Endothelial cell of umbilical vein (primary cell): ENCODE measurements around the gene MMS19. TPM values are rescaled to one million over a fixed set of nuclear protein-coding genes. Genes with fewer than 3 reads are reported as not detected.

Experiments used
- BruUV-seq: library from RNA; stranded (reverse); fragments of 400-500 nt; replicated peaks from 2 replicates; lab custom pipeline; 2021; lab: Mats Ljungman, UMichigan
- CTCF ChIA-PET: fragments of 300-600, 350-600 bp; sonication (Branson Sonifier 250); formaldehyde crosslinking; loops from one replicate; lab custom pipeline; 2021; ENCODE audit warnings: antibody characterized with exemption, inconsistent platforms; lab: Charles Lee
- POLR2A ChIA-PET: fragments of 300-600, 350-600 bp; sonication (Branson Sonifier 250); formaldehyde crosslinking; loops from one replicate; lab custom pipeline; 2021; ENCODE audit warnings: antibody characterized with exemption, inconsistent platforms; lab: Charles Lee
- DNase-seq: peaks from one replicate; pipeline ENCODE4 v3.0.0-alpha.2; 2011; ENCODE audit warnings: low read depth, low spot score
- FAIRE-seq: peaks from 2 replicates; lab custom pipeline; 2011; peaks lifted over from hg19 to GRCh38; lab: Jason Lieb, UNC
- H2AFZ ChIP-seq: 2 replicates; pipeline ENCODE4 v1.6.0; 2012; ENCODE audit warnings: low read depth, low read length, control low read depth, inconsistent platforms
- H3K27ac ChIP-seq: 2 replicates; pipeline ENCODE4 v1.5.1; 2011; ENCODE audit warnings: low read depth, mild to moderate bottlenecking, control low read depth, low read length, moderate library complexity; ENCODE audit not compliant: insufficient read depth
- H3K27me3 ChIP-seq, 2 experiments: 2 replicates each; pipeline versions ENCODE4 v1.6.0 to v1.6.1; 2011; ENCODE audit warnings: low read length in 2 of 2, mixed read lengths in 1 of 2; ENCODE audit not compliant: control insufficient read depth in 2 of 2, insufficient read depth in 2 of 2
- H3K36me3 ChIP-seq, 2 experiments: 2 replicates in 1 of 2; 3 replicates in 1 of 2; pipeline ENCODE4 v1.5.1; 2011; ENCODE audit warnings: low read length in 2 of 2, mild to moderate bottlenecking in 1 of 2, moderate library complexity in 1 of 2; ENCODE audit not compliant: control insufficient read depth in 2 of 2, insufficient read depth in 2 of 2; ENCODE audit errors: extremely low read depth in 1 of 2
- H3K4me1 ChIP-seq: 3 replicates; pipeline ENCODE4 v1.5.1; 2011; ENCODE audit warnings: mild to moderate bottlenecking, low read length; ENCODE audit not compliant: control insufficient read depth, insufficient read depth; ENCODE audit errors: extremely low read depth
- H3K4me2 ChIP-seq: 2 replicates; pipeline ENCODE4 v1.6.1; 2011; ENCODE audit warnings: low read length, control low read depth, mixed read lengths; ENCODE audit not compliant: insufficient read depth
- H3K4me3 ChIP-seq, 3 experiments: fragments of 200-600 bp in 1 of 3; sonication (generic), shearing (Covaris generic) in 1 of 3; replicated peaks in 1 of 3; 2 replicates each; pipeline ENCODE4 v1.5.1; 2011 to 2016; ENCODE audit warnings: control low read depth in 3 of 3, low read length in 3 of 3, mild to moderate bottlenecking in 2 of 3, inconsistent platforms in 1 of 3, low read depth in 1 of 3, moderate library complexity in 1 of 3; ENCODE audit not compliant: insufficient read depth in 1 of 3
- H3K79me2 ChIP-seq: 2 replicates; pipeline ENCODE4 v1.6.0; 2012; ENCODE audit warnings: low read length, inconsistent platforms; ENCODE audit not compliant: control insufficient read depth, insufficient read depth
- H3K9ac ChIP-seq: replicated peaks from 2 replicates; pipeline ENCODE3; 2011; ENCODE audit warnings: low read length, control low read depth; ENCODE audit not compliant: insufficient read depth; ENCODE audit errors: extremely low read depth
- H3K9me1 ChIP-seq: replicated peaks from 3 replicates; pipeline ENCODE4 v1.6.0; 2011; ENCODE audit warnings: mild to moderate bottlenecking, low read length; ENCODE audit not compliant: control insufficient read depth, insufficient read depth; ENCODE audit errors: extremely low read depth
- H3K9me3 ChIP-seq: replicated peaks from 2 replicates; pipeline ENCODE4 v1.5.1; 2012; ENCODE audit warnings: low read length, inconsistent platforms; ENCODE audit not compliant: control insufficient read depth, insufficient read depth
- H4K20me1 ChIP-seq: replicated peaks from 2 replicates; pipeline ENCODE3; 2011; ENCODE audit warnings: mild to moderate bottlenecking, low read length; ENCODE audit not compliant: control insufficient read depth, insufficient read depth; ENCODE audit errors: extremely low read depth
- EZH2 ChIP-seq: IDR thresholded peaks from 2 replicates; pipeline ENCODE4 v1.6.1; 2012; ENCODE audit warnings: borderline replicate concordance, low read depth, mild to moderate bottlenecking, moderate library complexity, low read length, inconsistent platforms; ENCODE audit not compliant: severe bottlenecking
- FOS ChIP-seq: IDR thresholded peaks from 2 replicates; pipeline ENCODE4 v1.6.1; 2011; ENCODE audit warnings: mild to moderate bottlenecking, low read length, moderate library complexity, borderline replicate concordance; ENCODE audit not compliant: insufficient read depth
- GATA2 ChIP-seq: IDR thresholded peaks from 2 replicates; pipeline ENCODE4 v1.7.0; 2011; ENCODE audit warnings: low read depth, mild to moderate bottlenecking, moderate library complexity, mixed read lengths, low read length; ENCODE audit not compliant: insufficient read length, insufficient read depth
- JUN ChIP-seq: IDR thresholded peaks from 2 replicates; pipeline ENCODE4 v1.6.1; 2011; ENCODE audit warnings: borderline replicate concordance, low read depth; ENCODE audit not compliant: insufficient read length, insufficient read depth
- MYC ChIP-seq: IDR thresholded peaks from one replicate; pipeline ENCODE4 v1.6.1; 2011; ENCODE audit warnings: mild to moderate bottlenecking, low read depth, low read length
- POLR2A ChIP-seq: IDR thresholded peaks from 2 replicates; pipeline ENCODE4 v1.6.1; 2012; ENCODE audit warnings: low read depth, mild to moderate bottlenecking, control low read depth, low read length
- POLR2AphosphoS5 ChIP-seq: IDR thresholded peaks from 2 replicates; pipeline ENCODE4 v1.6.1; 2012; ENCODE audit warnings: low read depth, mild to moderate bottlenecking, control low read depth, low read length, moderate library complexity; ENCODE audit not compliant: insufficient read depth
- dilution Hi-C: fragments of 300-500 bp; cut with MboI; formaldehyde crosslinking; loops from one replicate; pipeline ENCODE4 v1.15.0; 2019; ENCODE audit warnings: low sequenced_read_pairs; ENCODE audit not compliant: extremely low pct_ligation_motif_present
- intact Hi-C: fragments of 100-400 bp; cut with micrococcal nuclease; formaldehyde crosslinking; loops from one replicate; pipeline ENCODE4 v1.10.0; 2022
- polyA plus RNA-seq, 4 experiments: library from polyadenylated mRNA; depleted of rRNA in 3 of 4; stranded (reverse) in 3 of 4; unstranded in 1 of 4; fragments of >200 nt; gene quantifications; 2 replicates each; pipeline versions ENCODE4 v1.2.1 to v1.2.3, GENCODE V29; 2011 to 2012; ENCODE audit warnings: missing spikeins in 1 of 4
- total RNA-seq: library from RNA; stranded (reverse); gene quantifications from 2 replicates; pipeline ENCODE4 v1.2.3, GENCODE V29; 2021
- TF ChIP-seq, protein P1 (sequence below): IDR thresholded peaks from 2 replicates; pipeline ENCODE4 v1.6.1; 2011; ENCODE audit not compliant: insufficient read depth, insufficient read length
- TF ChIP-seq, protein P2 (sequence below), 2 donors: IDR thresholded peaks; 1 replicate in 1 of 2; 2 replicates in 1 of 2; pipeline ENCODE4 v1.5.1; 2011; ENCODE audit warnings: low read length in 2 of 2, mild to moderate bottlenecking in 2 of 2, moderate library complexity in 2 of 2, control low read depth in 1 of 2, inconsistent platforms in 1 of 2, low read depth in 1 of 2; ENCODE audit not compliant: insufficient read depth in 1 of 2; ENCODE audit errors: extremely low read depth in 1 of 2

MMS19 gene
- total and polyA plus RNA-seq, 2 donors (not counting 3 experiments of a cell fraction or from before 2014, with no cell fraction given), result 95.2 to 123 TPM

DNA sequence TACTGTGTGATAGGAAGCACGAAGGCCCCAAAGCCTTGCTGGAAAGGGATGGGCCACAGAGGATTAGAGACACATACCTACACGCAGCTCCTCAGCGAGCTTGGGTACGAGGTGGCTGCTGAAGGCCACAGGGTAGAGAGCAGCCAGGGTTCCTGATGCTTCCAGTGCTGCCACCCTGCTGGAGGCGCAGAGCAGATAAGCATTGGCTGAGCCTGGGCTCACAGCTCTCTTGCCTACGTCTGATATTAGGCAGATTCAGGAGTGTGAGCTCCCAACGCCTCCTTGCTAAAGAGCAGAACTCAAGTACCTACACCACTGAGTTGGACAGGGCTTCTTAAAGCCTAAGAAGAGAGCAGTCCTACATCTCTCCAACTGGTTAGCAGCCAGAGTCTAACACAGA, 32.2 kb downstream of the MMS19 start:
- no peaks in the 10 kb centered on the region for H3K9me1 ChIP-seq
- H3K9me3 ChIP-seq, result no peaks in the 10 kb centered on the region
- intact Hi-C loops (no loop called here), dilution Hi-C loops (no loop called here)
- no TSS peak for BruUV-seq
- H3K36me3 ChIP-seq, result peaks cover 38 to 65% of the 10 kb centered on the region in 2 experiments
- ChIA-PET POLR2A (interaction anchor here (0.6 kb wide), 1 partner anchor 57 kb away, joined by 7 read pairs; no protein-coding TSS in a partner anchor), CTCF (interaction anchor here (1.2 to 5.8 kb wide), 7 partner anchors 9 to 146 kb away, joined by 3 to 61 read pairs (median 5); partner anchors contain the start of genes ANKRD2 and UBTD1)
- no peaks in the 10 kb centered on the region for H3K27me3 ChIP-seq
- no peaks in the 10 kb centered on the region for H3K79me2 ChIP-seq
- H4K20me1 ChIP-seq, result no peaks in the 10 kb centered on the region
- TF ChIP-seq, protein P1, sequence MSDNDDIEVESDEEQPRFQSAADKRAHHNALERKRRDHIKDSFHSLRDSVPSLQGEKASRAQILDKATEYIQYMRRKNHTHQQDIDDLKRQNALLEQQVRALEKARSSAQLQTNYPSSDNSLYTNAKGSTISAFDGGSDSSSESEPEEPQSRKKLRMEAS, result no peak
- TF ChIP-seq POLR2AphosphoS5 (no peak), JUN (no peak), MYC (no peak), GATA2 (no peak), EZH2 (no peak), POLR2A (no peak), FOS (no peak)
- TF ChIP-seq, protein P2, sequence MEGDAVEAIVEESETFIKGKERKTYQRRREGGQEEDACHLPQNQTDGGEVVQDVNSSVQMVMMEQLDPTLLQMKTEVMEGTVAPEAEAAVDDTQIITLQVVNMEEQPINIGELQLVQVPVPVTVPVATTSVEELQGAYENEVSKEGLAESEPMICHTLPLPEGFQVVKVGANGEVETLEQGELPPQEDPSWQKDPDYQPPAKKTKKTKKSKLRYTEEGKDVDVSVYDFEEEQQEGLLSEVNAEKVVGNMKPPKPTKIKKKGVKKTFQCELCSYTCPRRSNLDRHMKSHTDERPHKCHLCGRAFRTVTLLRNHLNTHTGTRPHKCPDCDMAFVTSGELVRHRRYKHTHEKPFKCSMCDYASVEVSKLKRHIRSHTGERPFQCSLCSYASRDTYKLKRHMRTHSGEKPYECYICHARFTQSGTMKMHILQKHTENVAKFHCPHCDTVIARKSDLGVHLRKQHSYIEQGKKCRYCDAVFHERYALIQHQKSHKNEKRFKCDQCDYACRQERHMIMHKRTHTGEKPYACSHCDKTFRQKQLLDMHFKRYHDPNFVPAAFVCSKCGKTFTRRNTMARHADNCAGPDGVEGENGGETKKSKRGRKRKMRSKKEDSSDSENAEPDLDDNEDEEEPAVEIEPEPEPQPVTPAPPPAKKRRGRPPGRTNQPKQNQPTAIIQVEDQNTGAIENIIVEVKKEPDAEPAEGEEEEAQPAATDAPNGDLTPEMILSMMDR (IDR thresholded peaks at IDR 0.05; ENCODE audit: extremely low read depth in 1 of 2, insufficient read depth in 1 of 2, low read depth in 1 of 2, low read length in 2 of 2), result no peak
- H3K27ac ChIP-seq, result no peak overlapping the region
- no peak overlapping the region for H3K4me2 ChIP-seq
- no peak overlapping the region for H3K9ac ChIP-seq
- H3K4me1 ChIP-seq, result peaks cover 3% of the 10 kb centered on the region
- no peak for DNase-seq
- H3K4me3 ChIP-seq, result no peak overlapping the region
- FAIRE-seq, result no peak
- H2AFZ ChIP-seq, result no peak overlapping the region
